NCI-H510A (cell line): Measurements from ENCODE around the gene USP17L20.
"Not testable (repeated sequence)": the region's sequence is repeated elsewhere in the genome, so short reads cannot be mapped to it uniquely, and the experiment has no call there.

Source experiments
- DNase-seq: peaks from one replicate; lab custom pipeline; 2025; lab: John Stamatoyannopoulos, UW

Gene USP17L20, protein sequence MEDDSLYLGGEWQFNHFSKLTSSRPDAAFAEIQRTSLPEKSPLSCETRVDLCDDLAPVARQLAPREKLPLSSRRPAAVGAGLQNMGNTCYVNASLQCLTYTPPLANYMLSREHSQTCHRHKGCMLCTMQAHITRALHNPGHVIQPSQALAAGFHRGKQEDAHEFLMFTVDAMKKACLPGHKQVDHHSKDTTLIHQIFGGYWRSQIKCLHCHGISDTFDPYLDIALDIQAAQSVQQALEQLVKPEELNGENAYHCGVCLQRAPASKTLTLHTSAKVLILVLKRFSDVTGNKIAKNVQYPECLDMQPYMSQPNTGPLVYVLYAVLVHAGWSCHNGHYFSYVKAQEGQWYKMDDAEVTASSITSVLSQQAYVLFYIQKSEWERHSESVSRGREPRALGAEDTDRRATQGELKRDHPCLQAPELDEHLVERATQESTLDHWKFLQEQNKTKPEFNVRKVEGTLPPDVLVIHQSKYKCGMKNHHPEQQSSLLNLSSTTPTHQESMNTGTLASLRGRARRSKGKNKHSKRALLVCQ

DNA sequence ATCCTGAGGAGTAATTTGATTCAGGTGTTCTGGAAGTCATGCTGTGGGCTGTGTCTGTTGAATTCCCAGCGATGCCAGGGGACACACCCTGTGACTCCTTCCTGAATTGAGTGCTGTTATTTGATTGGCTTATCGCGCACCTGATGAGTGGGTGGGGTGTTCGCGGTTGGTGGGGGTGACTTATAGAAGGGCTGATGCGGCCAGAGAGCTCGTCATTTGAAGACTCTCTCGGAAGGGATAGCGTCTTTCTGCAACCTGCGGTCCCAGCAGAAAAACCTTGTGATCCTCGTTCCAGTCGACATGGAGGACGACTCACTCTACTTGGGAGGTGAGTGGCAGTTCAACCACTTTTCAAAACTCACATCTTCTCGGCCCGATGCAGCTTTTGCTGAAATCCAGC is at the start of gene USP17L20:
USP17L20 (plus strand) TSS at position 301 of the 400 bp plus-strand sequence; CDS start at position 301, 0 bp downstream.
- not testable (repeated sequence) for DNase-seq

DNA sequence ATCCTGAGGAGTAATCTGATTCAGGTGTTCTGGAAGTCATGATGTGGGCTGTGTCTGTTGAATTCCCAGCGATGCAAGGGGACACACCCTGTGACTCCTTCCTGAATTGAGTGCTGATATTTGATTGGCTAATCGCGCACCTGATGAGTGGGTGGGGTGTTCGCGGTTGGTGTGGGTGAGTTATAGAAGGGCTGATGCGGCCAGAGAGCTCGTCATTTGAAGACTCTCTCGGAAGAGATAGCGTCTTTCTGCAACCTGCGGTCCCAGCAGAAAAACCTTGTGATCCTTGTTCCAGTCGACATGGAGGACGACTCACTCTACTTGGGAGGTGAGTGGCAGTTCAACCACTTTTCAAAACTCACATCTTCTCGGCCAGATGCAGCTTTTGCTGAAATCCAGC is 47.6 kb upstream of the USP17L20 start, which contains the start of gene USP17L10:
USP17L10 (plus strand) TSS at position 301 of the 400 bp plus-strand sequence; CDS start at position 301, 0 bp downstream.
- DNase-seq: not testable (repeated sequence)

DNA sequence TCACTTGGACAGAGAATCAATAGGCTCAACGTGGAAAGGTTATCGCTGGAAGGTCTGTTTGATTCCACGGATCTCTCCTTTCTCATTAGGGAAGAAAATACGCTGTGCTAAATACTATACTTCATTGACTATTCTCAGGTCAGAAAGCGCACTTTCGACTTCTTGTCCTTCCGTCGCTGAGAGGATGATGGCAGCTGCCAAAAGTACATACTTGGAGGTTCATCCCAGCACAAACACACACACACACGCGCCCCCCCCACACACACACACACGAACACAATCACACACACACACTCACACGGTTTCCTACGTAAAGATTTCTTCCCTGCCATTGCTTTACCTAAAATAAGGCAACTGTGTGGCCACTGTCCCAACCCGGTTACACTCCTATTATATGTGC is 43.2 kb upstream of the USP17L20 start:
- DNase-seq: not testable (repeated sequence)

DNA sequence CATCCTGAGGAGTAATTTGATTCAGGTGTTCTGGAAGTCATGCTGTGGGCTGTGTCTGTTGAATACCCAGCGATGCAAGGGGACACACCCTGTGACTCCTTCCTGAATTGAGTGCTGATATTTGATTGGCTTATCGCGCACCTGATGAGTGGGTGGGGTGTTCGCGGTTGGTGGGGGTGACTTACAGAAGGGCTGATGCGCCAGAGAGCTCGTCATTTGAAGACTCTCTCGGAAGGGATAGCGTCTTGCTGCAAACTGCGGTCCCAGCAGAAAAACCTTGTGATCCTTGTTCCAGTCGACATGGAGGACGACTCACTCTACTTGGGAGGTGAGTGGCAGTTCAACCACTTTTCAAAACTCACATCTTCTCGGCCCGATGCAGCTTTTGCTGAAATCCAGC is 42.8 kb upstream of the USP17L20 start, which contains the start of gene USP17L11:
USP17L11 (plus strand) TSS at position 301 of the 400 bp plus-strand sequence; CDS start at position 301, 0 bp downstream.
- DNase-seq: not testable (repeated sequence)

DNA sequence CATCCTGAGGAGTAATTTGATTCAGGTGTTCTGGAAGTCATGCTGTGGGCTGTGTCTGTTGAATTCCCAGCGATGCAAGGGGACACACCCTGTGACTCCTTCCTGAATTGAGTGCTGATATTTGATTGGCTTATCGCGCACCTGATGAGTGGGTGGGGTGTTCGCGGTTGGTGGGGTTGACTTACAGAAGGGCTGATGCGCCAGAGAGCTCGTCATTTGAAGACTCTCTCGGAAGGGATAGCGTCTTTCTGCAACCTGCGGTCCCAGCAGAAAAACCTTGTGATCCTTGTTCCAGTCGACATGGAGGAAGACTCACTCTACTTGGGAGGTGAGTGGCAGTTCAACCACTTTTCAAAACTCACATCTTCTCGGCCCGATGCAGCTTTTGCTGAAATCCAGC is 38.1 kb upstream of the USP17L20 start, which contains the start of gene USP17L12:
USP17L12 (plus strand) TSS at position 301 of the 400 bp plus-strand sequence; CDS start at position 301, 0 bp downstream.
- not testable (repeated sequence) for DNase-seq

DNA sequence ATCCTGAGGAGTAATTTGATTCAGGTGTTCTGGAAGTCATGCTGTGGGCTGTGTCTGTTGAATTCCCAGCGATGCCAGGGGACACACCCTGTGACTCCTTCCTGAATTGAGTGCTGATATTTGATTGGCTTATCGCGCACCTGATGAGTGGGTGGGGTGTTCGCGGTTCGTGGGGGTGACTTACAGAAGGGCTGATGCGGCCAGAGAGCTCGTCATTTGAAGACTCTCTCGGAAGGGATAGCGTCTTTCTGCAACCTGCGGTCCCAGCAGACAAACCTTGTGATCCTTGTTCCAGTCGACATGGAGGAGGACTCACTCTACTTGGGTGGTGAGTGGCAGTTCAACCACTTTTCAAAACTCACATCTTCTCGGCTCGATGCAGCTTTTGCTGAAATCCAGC is 33.3 kb upstream of the USP17L20 start, which contains the start of gene USP17L13:
USP17L13 (plus strand) TSS at position 301 of the 400 bp plus-strand sequence; CDS start at position 301, 0 bp downstream.
- DNase-seq: not testable (repeated sequence)

DNA sequence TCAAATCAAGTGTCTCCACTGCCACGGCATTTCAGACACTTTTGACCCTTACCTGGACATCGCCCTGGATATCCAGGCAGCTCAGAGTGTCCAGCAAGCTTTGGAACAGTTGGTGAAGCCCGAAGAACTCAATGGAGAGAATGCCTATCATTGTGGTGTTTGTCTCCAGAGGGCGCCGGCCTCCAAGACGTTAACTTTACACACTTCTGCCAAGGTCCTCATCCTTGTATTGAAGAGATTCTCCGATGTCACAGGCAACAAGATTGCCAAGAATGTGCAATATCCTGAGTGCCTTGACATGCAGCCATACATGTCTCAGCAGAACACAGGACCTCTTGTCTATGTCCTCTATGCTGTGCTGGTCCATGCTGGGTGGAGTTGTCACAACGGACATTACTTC is 27.7 kb upstream of the USP17L20 start:
- not testable (repeated sequence) for DNase-seq

DNA sequence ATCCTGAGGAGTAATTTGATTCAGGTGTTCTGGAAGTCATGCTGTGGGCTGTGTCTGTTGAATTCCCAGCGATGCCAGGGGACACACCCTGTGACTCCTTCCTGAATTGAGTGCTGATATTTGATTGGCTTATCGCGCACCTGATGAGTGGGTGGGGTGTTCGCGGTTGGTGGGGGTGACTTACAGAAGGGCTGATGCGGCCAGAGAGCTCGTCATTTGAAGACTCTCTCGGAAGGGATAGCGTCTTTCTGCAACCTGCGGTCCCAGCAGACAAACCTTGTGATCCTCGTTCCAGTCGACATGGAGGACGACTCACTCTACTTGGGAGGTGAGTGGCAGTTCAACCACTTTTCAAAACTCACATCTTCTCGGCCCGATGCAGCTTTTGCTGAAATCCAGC is 23.8 kb upstream of the USP17L20 start, which contains the start of gene USP17L15:
USP17L15 (plus strand) TSS at position 301 of the 400 bp plus-strand sequence; CDS start at position 301, 0 bp downstream.
- DNase-seq: not testable (repeated sequence)

DNA sequence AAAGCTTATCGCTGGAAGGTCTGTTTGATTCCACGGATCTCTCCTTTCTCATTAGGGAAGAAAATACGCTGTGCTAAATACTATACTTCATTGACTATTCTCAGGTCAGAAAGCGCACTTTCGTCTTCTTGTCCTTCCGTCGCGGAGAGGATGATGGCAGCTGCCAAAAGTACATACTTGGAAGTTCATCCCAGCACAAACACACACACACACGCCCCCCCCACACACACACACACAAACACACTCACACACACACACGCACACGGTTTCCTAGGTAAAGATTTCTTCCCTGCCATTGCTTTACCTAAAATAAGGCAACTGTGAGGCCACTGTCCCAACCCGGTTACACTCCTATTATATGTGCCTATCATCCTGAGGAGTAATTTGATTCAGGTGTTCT is 19.5 kb upstream of the USP17L20 start:
- DNase-seq: not testable (repeated sequence)

DNA sequence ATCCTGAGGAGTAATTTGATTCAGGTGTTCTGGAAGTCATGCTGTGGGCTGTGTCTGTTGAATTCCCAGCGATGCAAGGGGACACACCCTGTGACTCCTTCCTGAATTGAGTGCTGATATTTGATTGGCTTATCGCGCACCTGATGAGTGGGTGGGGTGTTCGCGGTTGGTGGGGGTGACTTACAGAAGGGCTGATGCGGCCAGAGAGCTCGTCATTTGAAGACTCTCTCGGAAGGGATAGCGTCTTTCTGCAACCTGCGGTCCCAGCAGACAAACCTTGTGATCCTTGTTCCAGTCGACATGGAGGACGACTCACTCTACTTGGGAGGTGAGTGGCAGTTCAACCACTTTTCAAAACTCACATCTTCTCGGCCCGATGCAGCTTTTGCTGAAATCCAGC is 14.3 kb upstream of the USP17L20 start, which contains the start of gene USP17L17:
USP17L17 (plus strand) TSS at position 301 of the 400 bp plus-strand sequence; CDS start at position 301, 0 bp downstream.
- DNase-seq: not testable (repeated sequence)

DNA sequence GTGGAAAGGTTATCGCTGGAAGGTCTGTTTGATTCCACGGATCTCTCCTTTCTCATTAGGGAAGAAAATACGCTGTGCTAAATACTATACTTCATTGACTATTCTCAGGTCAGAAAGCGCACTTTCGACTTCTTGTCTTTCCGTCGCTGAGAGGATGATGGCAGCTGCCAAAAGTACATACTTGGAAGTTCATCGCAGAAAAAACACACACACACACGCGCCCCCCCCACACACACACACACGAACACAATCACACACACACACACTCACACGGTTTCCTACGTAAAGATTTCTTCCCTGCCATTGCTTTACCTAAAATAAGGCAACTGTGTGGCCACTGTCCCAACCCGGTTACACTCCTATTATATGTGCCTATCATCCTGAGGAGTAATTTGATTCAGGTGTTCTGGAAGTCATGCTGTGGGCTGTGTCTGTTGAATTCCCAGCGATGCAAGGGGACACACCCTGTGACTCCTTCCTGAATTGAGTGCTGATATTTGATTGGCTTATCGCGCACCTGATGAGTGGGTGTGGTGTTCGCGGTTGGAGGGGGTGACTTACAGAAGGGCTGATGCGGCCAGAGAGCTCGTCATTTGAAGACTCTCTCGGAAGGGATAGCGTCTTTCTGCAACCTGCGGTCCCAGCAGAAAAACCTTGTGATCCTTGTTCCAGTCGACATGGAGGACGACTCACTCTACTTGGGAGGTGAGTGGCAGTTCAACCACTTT is 9.8 kb upstream of the USP17L20 start, which contains the start of gene USP17L18:
USP17L18 (plus strand) TSS at position 678 of the 728 bp plus-strand sequence; CDS start at position 678, 0 bp downstream.
- DNase-seq: not testable (repeated sequence)

DNA sequence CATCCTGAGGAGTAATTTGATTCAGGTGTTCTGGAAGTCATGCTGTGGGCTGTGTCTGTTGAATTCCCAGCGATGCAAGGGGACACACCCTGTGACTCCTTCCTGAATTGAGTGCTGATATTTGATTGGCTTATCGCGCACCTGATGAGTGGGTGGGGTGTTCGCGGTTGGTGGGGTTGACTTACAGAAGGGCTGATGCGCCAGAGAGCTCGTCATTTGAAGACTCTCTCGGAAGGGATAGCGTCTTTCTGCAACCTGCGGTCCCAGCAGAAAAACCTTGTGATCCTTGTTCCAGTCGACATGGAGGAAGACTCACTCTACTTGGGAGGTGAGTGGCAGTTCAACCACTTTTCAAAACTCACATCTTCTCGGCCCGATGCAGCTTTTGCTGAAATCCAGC is 4.8 kb upstream of the USP17L20 start, which contains the start of gene USP17L19:
USP17L19 (plus strand) TSS at position 301 of the 400 bp plus-strand sequence; CDS start at position 301, 0 bp downstream.
- not testable (repeated sequence) for DNase-seq

DNA sequence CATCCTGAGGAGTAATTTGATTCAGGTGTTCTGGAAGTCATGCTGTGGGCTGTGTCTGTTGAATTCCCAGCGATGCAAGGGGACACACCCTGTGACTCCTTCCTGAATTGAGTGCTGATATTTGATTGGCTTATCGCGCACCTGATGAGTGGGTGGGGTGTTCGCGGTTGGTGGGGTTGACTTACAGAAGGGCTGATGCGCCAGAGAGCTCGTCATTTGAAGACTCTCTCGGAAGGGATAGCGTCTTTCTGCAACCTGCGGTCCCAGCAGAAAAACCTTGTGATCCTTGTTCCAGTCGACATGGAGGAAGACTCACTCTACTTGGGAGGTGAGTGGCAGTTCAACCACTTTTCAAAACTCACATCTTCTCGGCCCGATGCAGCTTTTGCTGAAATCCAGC is 4.6 kb downstream of the USP17L20 start, which contains the start of gene USP17L21:
USP17L21 (plus strand) TSS at position 301 of the 400 bp plus-strand sequence; CDS start at position 301, 0 bp downstream.
- not testable (repeated sequence) for DNase-seq

DNA sequence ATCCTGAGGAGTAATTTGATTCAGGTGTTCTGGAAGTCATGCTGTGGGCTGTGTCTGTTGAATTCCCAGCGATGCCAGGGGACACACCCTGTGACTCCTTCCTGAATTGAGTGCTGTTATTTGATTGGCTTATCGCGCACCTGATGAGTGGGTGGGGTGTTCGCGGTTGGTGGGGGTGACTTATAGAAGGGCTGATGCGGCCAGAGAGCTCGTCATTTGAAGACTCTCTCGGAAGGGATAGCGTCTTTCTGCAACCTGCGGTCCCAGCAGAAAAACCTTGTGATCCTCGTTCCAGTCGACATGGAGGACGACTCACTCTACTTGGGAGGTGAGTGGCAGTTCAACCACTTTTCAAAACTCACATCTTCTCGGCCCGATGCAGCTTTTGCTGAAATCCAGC is 9.4 kb downstream of the USP17L20 start, which contains the start of gene USP17L22:
USP17L22 (plus strand) TSS at position 301 of the 400 bp plus-strand sequence; CDS start at position 301, 0 bp downstream.
- DNase-seq: not testable (repeated sequence)

DNA sequence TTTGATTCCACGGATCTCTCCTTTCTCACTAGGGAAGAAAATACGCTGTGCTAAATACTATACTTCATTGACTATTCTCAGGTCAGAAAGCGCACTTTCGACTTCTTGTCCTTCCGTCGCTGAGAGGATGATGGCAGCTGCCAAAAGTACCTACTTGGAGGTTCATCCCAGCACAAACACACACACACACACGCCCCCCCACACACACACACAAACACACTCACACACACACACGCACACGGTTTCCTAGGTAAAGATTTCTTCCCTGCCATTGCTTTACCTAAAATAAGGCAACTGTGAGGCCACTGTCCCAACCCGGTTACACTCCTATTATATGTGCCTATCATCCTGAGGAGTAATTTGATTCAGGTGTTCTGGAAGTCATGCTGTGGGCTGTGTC is 13.8 kb downstream of the USP17L20 start:
- not testable (repeated sequence) for DNase-seq
